OCI-LY3 (cell line): ENCODE results near the gene CXCL14.

Experiments used
- H2AFZ ChIP-seq: fragments of 200-600, 300-600 bp; shearing (Covaris generic); 2 replicates; pipeline ENCODE4 v1.6.0; 2014; ENCODE audit warnings: antibody characterized with exemption, low read depth, low read length
- H3K27ac ChIP-seq: fragments of 200-600, 300-600 bp; sonication (generic); 2 replicates; pipeline ENCODE4 v1.5.1; 2014; ENCODE audit warnings: mild to moderate bottlenecking, low read length, moderate library complexity, mixed read lengths
- H3K27me3 ChIP-seq: fragments of 200-600, 300-600 bp; sonication (generic); 2 replicates; pipeline ENCODE4 v1.6.1; 2014; ENCODE audit warnings: low read depth, low read length, mixed read lengths
- H3K36me3 ChIP-seq: fragments of 200-600, 300-600 bp; sonication (generic); replicated peaks from 2 replicates; pipeline ENCODE3; 2014; ENCODE audit warnings: low read depth, low read length, mixed read lengths
- H3K4me1 ChIP-seq: fragments of 300-600, 200-600 bp; sonication (generic); 2 replicates; pipeline ENCODE4 v1.6.1; 2014; ENCODE audit warnings: low read length, mixed read lengths
- H3K4me2 ChIP-seq: fragments of 200-600, 300-600 bp; sonication (generic); 2 replicates; pipeline ENCODE4 v1.6.1; 2014; ENCODE audit warnings: low read length, mixed read lengths
- H3K4me3 ChIP-seq: fragments of 300-600, 200-600 bp; sonication (generic); 2 replicates; pipeline ENCODE4 v1.5.1; 2014; ENCODE audit warnings: antibody characterized with exemption, mild to moderate bottlenecking, low read length, moderate library complexity
- H3K79me2 ChIP-seq: fragments of 300-600, 200-600 bp; shearing (Covaris generic); 2 replicates; pipeline ENCODE4 v1.6.1; 2014; ENCODE audit warnings: mild to moderate bottlenecking, low read length, mixed read lengths
- H3K9ac ChIP-seq: fragments of 300-600, 200-600 bp; shearing (Covaris generic); 2 replicates; pipeline ENCODE4 v1.6.0; 2014; ENCODE audit warnings: mild to moderate bottlenecking, low read length, moderate library complexity
- H3K9me3 ChIP-seq: fragments of 200-600, 300-600 bp; shearing (Covaris generic); 2 replicates; pipeline ENCODE4 v1.6.1; 2014; ENCODE audit warnings: low read length, mixed read lengths; ENCODE audit not compliant: insufficient read depth
- H4K20me1 ChIP-seq: fragments of 200-600, 300-600 bp; sonication (generic); 2 replicates; pipeline ENCODE4 v1.6.1; 2016; ENCODE audit warnings: low read length, mixed read lengths; ENCODE audit not compliant: insufficient read depth
- CTCF ChIP-seq: fragments of 200-600, 300-600 bp; sonication (generic); IDR thresholded peaks from 2 replicates; pipeline ENCODE4 v1.5.1; 2014; ENCODE audit warnings: antibody characterized with exemption, low read length, low read depth
- EZH2phosphoT487 ChIP-seq: fragments of 200-600 bp; shearing (Covaris generic); IDR thresholded peaks from 2 replicates; pipeline ENCODE4 v1.6.1; 2018; ENCODE audit warnings: antibody characterized with exemption, mixed run types, low read depth

The CXCL14 gene

GRCh38 chr5:135625061-135625460, 46.3 kb upstream of the CXCL14 start:
- TF ChIP-seq EZH2phosphoT487 (no peak), CTCF (no peak)
- Histone ChIP-seq H3K4me3 (no peak overlapping the region), H3K9me3 (no peaks in the 10 kb centered on the region), H2AFZ (no peak overlapping the region), H3K27me3 (no peaks in the 10 kb centered on the region), H3K27ac (no peak overlapping the region), H4K20me1 (no peaks in the 10 kb centered on the region), H3K79me2 (no peaks in the 10 kb centered on the region), H3K4me2 (no peak overlapping the region), H3K4me1 (no peaks in the 10 kb centered on the region), H3K36me3 (no peaks in the 10 kb centered on the region), H3K9ac (no peak overlapping the region)

- no peaks in the 10 kb centered on the region for H3K4me1 ChIP-seq
- no peaks in the 10 kb centered on the region for H3K36me3 ChIP-seq
- no peaks in the 10 kb centered on the region for H3K79me2 ChIP-seq
- no peak overlapping the region for H3K27ac ChIP-seq
- H3K9me3 ChIP-seq, result peaks cover 6% of the 10 kb centered on the region; the same call in 1 of the 2 replicates
- H3K9ac ChIP-seq, result no peak overlapping the region
- no peak overlapping the region for H2AFZ ChIP-seq
- H3K27me3 ChIP-seq, result no peaks in the 10 kb centered on the region
- TF ChIP-seq EZH2phosphoT487 (no peak), CTCF (no peak)
- H3K4me2 ChIP-seq, result no peak overlapping the region
- no peak overlapping the region for H3K4me3 ChIP-seq
- H4K20me1 ChIP-seq, result no peaks in the 10 kb centered on the region
Measured at GRCh38 chr5:135623186-135623715, 44.5 kb upstream of the CXCL14 start.

DNA sequence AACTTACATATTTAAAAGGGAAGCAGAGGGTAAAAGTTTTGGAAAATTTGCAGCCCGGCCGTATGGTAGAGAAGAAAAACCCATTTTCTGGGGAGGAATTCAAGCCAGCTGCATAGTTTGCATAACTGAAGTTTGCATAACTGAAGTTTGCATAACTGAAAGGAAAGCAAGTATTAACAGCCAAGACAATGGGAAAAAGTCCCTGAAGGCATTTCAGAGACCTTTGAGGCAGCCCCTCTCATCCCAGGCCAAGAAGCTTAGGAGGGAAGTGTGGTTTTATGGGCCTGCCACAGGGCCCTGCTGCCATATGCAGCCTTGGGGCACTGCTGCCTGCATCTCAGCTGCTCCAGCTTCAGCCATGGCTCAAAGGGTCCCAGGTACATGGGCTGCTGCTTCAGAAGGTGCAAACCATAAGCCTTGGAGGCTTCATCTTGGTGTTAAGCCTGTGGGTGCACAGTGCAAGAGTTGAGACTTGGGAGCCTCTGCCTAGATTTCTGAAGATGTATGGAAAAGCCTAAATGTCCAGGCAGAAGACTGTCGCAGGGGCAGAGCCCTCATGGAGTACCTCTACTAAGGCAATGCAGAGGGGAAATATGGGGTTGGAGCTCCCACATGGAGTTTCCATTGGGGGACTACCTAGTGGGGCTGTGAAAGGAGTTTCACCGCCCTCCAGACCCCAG, 36.9 kb upstream of the CXCL14 start:
- peaks cover 6% of the 10 kb centered on the region; the same call in 1 of the 2 replicates for H3K9me3 ChIP-seq
- TF ChIP-seq EZH2phosphoT487 (no peak), CTCF (no peak)
- H2AFZ ChIP-seq, result no peak overlapping the region
- H3K36me3 ChIP-seq, result no peaks in the 10 kb centered on the region
- no peak overlapping the region for H3K27ac ChIP-seq
- no peaks in the 10 kb centered on the region for H3K79me2 ChIP-seq
- no peaks in the 10 kb centered on the region for H3K27me3 ChIP-seq
- H3K4me2 ChIP-seq, result no peak overlapping the region
- no peak overlapping the region for H3K4me3 ChIP-seq
- H3K9ac ChIP-seq, result no peak overlapping the region
- no peaks in the 10 kb centered on the region for H4K20me1 ChIP-seq
- H3K4me1 ChIP-seq, result no peaks in the 10 kb centered on the region

DNA sequence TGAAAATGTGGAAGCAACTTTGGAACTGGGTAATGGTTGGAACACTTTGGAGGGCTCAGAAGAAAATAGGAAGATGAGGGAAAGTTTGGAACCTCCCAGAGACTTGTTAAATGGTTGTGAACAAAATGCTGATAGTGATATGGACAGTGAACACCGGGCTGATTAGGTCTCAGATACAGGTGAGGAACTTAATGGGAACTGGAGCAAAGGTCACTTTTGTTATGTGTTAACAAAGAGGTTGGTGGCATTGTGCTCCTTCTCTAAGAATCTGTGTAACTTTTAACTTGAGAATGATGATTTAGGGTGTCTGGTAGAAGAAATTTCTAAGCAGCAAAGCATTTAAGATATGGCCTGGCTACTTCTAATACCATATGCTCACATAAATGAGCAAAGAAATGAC, 36.4 kb upstream of the CXCL14 start:
- peaks cover 6% of the 10 kb centered on the region; the same call in 1 of the 2 replicates for H3K9me3 ChIP-seq
- no peaks in the 10 kb centered on the region for H3K4me1 ChIP-seq
- no peak overlapping the region for H3K9ac ChIP-seq
- H3K27me3 ChIP-seq, result no peaks in the 10 kb centered on the region
- H2AFZ ChIP-seq, result no peak overlapping the region
- H4K20me1 ChIP-seq, result no peaks in the 10 kb centered on the region
- H3K79me2 ChIP-seq, result no peaks in the 10 kb centered on the region
- H3K4me3 ChIP-seq, result no peak overlapping the region
- TF ChIP-seq EZH2phosphoT487 (no peak), CTCF (no peak)
- no peak overlapping the region for H3K4me2 ChIP-seq
- no peaks in the 10 kb centered on the region for H3K36me3 ChIP-seq
- no peak overlapping the region for H3K27ac ChIP-seq
